HuH-7 (cell line): ENCODE measurements around the gene COMMD4.
A peak's percentile ranks its signal among the peaks of the same experiment; 100 is the strongest.
"Not testable (repeated sequence)": the region's sequence is repeated elsewhere in the genome, so short reads cannot be mapped to it uniquely, and the experiment has no call there.

Experiments used
- DNase-seq: peaks from one replicate; pipeline ENCODE4 v3.0.0; 2011; ENCODE audit warnings: low spot score

COMMD4 gene

DNA sequence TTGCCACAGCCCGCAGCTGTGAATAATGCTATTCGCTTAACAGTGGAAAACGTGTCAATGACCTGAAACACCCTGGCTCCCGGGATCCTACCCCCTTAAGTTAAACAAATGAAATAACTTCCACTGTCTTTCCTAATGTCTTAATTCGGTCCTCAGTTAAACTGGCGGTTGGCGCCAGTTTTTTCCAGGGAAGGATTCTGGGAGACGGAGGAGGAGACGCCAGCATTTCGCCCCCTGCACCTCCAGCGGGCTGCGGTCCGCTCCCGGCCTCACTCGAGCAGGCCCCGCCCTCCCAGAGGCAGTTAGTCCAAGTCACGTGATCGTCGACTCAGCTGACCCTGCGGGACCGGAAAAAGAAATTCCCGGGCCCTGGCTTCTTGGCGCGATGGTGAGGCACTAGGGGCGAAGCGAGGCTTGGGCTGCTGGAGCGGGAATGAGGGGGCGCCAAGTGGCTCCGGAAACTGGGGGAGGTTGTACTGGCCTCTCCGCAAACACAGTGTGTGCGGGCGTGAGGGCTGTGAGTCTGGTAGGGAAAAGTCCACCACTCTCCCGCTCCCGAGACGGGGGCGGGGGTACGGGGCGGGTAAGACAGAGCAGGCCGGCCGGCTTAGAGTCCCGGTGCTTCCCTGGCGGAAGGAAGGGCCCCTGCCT lies at the start of gene COMMD4:
TSS of gene COMMD4 (plus strand) at position 359 of the 651 bp plus-strand sequence. CDS start at position 386, 27 bp downstream.
- DNase-seq: peak; percentile 80

DNA sequence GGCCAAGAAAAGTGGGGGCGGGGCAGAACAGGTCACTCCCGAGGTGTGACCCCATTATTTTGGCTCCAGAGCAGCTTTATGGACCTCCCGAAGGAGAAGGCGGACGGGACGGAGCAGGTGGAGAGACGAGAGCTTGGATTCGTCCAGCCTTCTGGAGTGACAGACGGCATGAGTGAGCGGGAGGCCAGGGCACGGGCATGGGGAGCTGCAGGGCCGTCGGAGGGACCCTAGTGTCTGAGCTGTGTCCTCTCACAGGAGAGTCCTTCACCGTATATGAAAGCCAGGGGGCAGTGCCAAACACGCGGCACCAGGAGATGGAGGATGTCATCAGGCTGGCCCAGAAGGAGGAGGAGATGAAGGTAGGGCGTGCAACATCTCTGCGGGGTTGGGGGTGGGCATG lies 42.2 kb upstream of the COMMD4 start:
- DNase-seq: not testable (repeated sequence)

DNA sequence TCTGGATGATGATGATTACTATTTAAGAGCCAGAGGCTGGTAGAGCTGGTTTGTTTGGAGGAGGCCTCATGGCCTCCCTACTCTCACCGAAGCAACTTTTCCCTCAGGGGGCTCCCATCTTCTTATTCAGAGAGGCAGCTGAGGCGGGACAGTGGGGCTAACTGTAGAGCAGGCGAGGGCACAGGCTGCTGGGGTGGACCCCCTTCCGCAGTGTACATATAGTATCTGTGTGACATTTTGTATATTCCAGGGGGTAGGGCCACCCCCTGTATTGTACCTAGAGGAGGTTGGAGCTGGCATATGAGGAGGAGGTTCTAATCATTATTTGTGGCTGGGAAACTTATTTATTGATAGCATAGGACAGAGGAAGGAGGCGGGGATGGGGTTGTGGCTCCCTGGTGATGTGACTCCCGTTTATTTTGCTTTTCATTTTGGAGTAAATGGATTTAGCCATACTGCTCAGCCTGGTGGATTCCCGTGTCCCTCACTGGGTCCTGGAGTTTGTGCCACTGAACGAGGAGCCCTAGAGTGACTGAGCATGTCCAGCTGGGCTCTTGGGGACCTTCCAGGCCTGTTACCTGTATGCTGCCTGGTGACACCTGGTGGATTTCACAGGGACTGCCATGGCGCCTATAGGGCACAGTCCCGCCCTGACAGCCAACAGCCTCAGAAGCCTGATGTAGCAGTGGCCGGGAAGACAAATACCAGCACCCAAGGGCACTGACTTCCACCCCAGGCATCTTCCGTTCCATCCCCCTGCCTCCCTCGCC lies 37.1 kb upstream of the COMMD4 start:
- not testable (repeated sequence) for DNase-seq

DNA sequence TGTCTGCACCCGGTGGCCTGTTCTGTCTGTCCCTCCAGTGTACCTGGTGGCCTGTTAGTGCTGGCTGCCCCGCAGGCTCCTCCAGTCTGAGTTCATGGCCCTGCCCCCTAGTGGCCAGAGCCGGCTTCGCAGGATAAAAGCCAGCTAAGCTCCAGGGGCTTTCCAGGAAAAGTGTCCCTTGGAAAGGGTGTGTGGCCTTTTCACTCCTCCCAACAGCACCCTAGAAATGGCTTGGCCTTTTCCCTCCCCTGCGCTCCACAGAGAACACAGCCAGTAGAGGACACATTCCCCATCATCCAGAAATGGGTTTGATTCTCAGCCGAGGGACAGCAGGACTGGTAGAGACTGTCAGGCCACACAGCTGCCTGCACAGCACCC lies 36.6 kb upstream of the COMMD4 start:
- not testable (repeated sequence) for DNase-seq

DNA sequence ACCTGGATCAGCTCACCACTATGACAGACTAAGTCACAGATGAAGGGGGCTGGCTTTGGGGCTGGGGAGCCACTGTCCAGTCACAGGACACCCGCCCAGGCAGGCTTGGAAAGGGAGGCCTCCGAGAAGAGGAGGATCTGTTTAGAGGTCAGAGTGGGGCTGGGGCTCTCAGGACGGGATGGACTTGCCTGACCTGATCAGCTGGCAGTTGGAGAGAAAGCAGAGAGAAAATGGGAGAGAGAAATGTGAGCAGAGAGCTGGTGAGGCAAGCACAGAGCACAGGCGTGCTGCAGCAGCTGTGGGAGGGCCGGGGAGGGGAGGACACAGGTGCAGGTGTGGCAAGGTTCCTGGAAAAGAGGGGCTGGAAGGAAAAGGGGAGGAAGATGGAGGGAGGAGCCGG lies 35.8 kb upstream of the COMMD4 start:
- not testable (repeated sequence) for DNase-seq

DNA sequence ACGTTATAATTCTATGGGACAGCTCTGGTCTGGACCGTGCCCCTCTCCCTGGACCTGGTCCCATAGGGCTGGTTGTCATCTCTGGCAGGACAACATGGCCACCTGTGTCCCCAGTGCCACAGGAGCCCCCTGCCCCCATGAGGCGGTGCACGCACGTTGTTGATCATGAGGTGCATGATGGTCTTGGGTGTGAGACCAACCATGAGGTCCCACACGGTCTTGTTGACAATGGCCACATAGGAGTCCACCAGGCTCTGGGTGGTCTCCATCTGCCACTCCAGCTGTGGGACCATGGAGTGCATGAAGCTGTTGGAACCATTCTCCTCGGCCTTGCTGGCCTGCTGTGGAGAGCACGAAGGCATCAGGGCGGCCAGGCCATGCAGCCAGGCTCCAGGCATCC lies 33.5 kb upstream of the COMMD4 start:
- DNase-seq: no peak

DNA sequence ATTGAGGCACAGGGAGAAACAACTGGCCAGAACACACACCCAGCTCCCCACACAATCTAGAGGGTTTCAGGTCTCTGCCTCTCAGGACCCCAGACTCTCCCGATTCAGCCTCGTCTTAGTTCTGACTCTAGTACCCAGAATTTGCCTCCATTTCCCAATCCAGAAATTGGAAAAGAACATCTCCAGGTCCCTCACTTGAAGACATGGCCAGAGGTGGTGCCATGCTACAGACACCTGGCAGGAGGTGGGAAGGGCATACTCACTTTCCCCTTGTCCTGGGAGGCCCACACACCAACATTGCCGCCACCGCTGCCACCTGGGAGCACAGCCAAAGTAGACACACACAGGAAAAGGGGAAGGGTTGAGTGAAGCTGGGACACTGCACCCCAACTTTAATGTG lies 33.1 kb upstream of the COMMD4 start:
- not testable (repeated sequence) for DNase-seq

DNA sequence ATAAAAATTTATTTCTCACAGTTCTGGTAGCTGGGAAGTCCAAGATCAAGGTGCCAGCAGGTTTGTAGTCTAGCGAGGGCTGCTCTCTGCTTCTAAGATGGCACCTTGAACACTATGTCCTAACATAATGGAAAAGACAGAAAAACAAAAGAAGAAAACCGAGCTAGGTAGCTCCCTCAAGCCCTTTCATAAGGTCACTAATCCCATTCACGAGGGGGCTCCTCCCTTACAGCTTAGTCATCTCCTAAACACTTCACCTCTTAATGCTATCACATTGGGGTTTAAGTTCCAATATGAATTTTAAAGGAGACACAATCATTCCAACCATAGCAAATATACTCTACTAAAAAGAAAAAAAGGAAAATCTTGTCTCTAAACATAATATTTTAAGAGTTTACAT lies 29.7 kb upstream of the COMMD4 start:
- no peak for DNase-seq

DNA sequence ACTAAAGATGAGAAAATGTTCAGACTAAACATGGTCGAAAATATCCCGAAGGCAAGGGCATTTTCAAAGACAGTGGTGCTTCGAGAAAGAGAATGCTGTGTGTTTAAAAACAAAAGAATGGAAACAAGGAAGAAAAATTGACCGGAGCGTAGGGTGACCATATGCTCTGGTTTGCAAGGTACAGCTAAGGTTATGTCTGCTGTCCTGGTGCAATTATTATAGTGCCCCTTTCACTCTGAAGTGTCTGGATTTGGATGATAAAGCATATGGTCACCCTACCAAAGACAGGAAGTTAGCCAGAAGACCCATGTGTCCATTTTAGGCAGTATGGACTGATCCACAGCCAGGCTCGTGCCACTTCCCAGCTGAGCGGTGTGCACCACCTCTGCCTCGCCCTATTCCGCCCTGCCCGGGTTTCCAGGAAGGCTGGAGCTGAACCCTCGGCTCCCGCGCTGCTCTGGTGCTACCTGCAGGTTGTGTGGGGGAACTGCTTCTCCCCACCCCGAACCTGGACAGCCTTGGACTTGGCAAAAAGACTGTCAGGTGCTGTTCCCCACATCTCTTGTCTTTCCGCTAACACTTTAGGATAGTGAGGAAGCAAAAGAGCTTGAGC lies 28.0 kb upstream of the COMMD4 start:
- peak; percentile 92 for DNase-seq

DNA sequence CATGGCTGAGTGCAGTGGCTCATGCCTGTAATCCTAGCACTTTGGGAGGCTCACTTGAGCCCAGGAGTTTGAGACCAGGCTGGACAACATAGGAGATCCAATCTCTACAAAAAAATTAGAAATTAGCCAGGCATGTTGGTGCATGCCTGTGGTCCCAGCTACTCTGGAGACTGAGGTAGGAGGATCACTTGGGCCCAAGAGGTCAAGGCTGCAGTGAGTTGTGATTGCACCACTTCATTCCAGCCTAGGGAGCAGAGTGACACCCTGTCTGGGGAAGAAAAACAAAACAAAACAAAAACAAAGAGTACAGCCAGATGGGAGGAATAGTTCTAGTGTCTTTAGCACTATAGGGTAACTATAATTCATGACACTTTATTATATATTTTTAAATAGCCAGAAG lies 26.2 kb upstream of the COMMD4 start:
- no peak for DNase-seq

DNA sequence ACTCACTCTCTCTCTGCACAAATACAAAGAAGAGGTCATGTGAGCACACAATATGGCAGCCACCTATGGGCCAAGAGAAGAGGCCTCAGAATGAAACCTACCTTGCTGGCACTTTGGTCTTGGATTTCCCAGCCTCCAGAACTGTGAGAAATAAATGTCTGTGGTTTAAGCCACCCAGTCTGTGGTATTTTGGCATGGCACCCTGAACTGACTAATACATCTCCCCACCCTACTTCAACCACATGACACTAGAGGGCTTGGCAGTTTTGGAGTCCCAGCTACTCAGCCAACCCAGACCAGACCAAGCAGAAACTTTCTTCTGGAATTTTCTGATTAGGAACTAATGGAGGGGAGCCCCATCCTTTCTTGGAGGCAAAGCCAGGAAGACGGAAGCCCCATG lies 23.3 kb upstream of the COMMD4 start:
- not testable (repeated sequence) for DNase-seq

DNA sequence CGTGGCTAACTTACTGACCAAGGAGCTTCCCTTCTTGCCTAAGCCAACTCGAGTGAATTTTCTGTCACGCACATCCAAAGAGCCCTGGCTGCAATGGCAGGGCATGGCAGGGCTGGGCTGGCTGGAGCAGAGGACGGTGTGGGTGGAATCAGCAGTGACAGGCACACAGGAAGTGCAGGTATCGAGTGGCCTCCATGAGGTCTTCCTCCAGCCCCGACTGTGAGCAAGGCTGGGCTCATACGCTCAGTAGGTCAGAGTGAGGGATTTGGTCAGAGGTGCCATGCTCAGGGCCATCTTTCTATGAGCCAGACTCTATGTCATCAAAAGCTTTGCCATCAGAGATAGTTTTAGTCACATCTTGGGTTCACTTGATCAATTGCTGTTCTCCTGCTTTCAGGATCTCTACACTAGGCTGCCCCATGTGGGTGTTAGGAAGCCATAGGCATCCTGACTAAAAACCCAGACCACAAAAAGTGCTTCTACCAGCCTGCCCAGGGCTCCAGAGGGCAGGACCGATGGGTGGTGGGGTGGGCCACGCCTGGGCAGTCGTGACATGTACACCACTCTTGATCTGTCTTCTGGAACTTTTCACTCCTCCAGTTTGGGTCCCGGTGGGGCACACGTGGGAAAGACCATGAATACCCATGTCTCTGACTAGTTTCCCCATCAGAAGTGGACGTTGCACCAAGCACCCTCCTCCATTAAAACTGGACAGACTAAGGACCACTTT lies 22.6 kb upstream of the COMMD4 start:
- DNase-seq: no peak

DNA sequence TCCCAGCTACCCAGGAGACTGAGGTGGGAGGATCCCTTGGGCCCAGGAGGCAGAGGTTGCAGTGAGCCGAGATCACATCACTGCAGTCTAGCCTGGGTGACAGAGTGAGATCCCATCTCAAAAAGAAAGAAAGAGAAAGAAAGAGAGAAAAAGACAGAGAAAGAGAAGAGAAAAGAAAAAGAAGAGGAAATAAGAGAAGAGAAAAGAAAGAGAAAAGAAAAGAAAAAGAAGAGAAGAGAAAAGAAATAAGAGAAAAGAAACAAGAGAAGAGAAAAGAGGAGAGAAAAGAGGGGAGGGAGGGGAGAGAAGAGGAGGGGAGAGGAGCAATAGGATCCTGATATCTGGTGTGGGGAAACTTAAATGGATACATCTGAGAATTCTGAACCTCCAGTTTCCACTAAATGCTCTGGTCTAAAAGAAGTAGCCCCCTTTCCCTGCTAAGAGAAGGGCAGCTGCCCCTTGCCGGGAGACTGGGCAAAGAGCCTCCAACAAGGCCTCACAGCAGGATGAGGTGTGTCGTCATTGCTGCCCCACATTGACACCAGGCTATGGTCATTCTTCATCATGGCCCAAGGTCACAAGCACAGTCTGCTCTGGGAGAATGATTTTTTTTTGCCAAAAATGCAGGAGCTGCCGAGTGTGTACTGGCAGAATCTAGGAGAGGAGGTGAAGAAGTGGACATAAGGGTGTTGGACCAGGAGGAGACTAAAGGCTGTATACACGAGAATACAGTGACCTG lies 21.1 kb upstream of the COMMD4 start:
- no peak for DNase-seq

DNA sequence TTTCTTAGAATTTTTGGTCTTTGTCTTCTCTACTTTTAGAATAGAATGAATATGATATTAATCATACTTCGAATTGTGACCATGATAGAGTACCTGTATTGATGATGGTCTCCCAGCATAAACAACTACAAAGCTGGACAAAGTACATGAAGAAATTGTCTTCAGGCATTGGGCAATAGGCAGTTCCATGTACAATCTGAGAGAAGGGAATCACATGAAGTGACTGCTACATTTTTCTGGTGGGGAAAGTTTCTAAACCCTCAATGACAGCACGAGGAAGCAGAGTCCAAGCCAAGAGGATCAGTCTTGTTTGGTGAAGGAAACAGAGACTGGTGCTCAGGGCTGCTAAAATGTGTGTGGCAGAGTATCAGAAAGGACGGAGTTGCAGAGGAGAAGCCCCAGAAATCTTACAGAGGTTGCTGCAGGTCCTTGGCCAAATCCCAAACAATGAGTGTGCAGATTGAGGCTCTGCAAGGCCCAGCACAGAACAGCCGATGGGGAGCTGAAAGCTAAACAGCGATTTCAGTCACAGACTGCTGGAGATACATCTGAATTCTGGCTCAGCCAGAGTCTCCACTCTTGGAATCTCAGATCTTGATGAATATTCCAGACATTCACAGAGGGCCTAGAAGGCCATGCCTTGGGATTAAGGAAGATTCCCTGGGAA lies 16.5 kb upstream of the COMMD4 start:
- DNase-seq: not testable (repeated sequence)

DNA sequence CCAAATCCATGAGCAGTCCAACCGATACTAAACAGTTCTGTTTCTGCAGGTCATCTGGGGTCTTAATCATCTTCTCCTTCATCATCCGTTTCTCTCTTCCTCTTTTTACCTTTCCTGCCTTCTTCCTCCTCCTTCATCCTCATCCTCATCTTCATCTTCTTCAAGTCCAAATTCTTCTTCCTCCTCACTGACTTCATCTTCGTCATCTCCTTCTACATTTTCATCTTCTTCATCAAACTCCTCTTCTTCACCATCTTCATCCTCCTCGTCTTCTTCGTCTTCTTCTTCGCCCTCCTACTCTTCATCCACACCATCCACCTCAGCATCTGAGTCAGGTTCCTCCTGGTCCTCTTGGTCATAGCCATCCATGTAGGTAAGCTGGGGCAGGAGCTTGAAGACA lies 14.2 kb upstream of the COMMD4 start:
- DNase-seq: no peak

DNA sequence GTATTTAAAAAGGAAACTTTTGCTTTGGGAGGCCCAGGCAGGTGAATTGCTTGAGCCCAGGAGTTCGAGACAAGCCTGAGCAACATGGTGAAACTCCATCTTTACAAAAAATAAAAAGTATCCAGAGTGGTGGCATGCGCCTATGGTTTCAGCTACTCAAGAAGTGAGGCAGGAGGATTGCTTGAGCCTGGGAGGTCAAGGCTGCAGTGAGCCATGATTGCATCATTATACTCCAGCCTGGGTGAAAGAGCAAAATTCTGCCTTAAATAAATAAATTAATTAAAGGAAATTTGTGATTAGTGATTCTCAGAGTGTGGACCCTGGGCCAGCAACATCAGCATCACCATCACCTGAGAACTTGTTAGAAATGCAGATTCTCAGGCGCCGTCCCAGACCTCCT lies 9.9 kb upstream of the COMMD4 start:
- DNase-seq: no peak

DNA sequence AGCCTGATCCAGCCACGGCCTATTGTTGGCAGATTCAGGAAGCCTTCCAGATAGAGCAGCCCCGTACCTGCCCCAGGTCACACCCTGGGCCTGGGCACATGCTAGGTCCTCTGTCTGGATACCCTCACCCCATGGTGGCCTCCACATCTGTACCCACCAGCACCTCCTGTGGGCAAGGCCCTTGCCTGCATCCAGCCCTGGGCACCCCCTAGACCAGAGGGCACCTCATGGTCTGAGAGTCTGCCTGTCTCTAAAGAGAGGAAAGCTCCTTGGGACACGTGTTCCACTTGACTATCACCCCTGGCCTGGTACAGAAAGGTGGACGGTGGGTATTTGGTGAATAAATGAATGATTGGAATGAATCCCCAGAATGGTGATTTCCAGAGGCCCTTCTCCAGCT lies 8.9 kb upstream of the COMMD4 start:
- no peak for DNase-seq

DNA sequence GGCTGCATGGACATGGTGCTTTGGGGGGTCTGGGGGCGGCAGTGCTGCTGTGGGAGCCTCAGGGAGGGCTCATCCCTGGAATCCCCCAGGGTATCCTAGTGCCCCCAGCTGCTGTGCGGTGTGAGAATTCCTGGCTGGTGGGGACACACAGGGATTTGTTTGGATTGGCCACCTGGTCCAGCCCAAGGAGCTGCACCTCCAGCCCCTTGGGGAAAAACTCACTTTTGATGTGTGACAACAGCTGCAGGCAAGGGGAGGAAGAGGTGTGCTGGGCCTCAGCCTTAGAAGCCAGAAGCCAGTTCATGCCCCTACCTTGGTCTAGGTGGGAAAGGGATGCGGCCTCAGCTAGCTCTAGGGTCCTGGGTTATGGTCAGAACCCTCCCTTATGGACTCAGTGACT lies 8.4 kb upstream of the COMMD4 start:
- no peak for DNase-seq

DNA sequence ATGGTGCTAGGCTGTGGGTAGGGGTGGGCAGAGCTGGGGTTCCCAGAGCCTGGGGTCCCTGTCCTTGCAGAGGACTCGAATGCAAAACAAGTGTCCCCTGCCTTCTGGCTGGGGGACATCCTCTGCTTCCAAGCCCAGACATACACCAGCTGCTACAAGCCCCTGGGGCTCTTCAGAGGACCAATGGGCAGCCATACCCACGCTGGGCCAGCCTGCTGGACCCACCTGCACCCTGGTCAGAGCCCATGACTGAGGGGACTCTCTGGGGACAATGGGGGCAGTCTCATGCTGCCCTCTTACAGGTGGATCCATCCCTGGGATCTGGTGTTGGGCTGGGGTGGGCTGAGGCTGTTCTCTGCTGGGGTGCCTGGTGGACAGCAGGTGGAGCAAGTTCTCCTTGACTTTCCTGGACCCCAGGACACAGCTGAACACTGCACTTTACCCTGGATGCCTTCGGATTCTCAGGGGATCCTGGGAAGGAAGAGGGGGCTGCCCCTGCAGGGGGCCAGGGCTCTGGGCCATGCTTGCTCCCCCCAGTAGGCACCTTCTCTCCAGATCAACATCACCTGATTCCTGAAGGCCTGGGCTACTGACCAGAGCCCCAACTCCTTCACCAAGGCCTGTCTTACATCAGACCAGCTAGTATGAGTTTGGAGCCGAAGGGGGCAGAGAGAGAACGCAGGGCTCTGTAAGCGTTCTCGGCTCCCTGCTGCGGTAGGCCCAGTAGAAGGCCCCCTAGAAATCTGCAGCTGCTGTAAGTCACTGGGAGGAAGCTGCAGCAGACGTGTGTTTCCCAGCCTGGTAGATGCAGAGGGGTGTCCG lies 7.2 kb upstream of the COMMD4 start:
- no peak for DNase-seq

DNA sequence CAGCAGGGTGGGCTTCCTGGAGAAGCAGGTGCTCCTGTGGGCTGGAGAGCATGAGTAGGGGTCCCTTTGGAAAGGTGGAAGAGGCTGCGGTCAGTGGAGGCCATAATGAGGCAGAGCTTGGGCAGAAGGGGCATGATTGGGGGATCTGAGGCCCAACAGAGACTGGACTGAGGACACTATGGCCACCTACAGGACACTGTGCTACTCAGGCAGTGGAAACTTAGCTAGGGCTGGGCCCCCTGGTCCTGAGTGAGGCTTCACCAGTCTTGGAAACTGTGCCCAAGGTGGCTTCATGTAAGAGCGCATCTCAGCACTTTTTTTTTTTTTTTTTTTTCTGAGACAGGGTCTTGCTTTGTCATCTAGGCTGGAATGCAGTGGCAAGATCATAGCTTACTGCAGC lies 6.3 kb upstream of the COMMD4 start:
- no peak for DNase-seq
